Hindlimb muscle (tissue), 1 donor: Measurements from ENCODE around the gene SMDT1. TPM values are rescaled to one million over a fixed set of nuclear protein-coding genes. Genes with fewer than 3 reads are reported as not detected.
A peak's percentile ranks its signal among the peaks of the same experiment; 100 is the strongest.
"Not testable (repeated sequence)": the region's sequence is repeated elsewhere in the genome, so short reads cannot be mapped to it uniquely, and the experiment has no call there.

Source experiments
- DNase-seq: peaks from one replicate; pipeline ENCODE4 v3.0.0-alpha.2; 2013
- polyA plus RNA-seq: library from polyadenylated mRNA; unstranded; fragments of 120-200 nt; gene quantifications from one replicate; pipeline ENCODE4 v1.2.1, GENCODE V29; 2013; ENCODE audit not compliant: insufficient read length

The SMDT1 gene
- polyA plus RNA-seq, 1 donor: 75.1 TPM

GRCh38 chr22:42070517-42071422 is 8.7 kb upstream of the SMDT1 start, which contains the start of gene NAGA:
Gene NAGA (minus strand): TSS chr22:42070812. CDS start chr22:42070297, 515 bp downstream.
- peak; percentile 97 for DNase-seq

- not testable (repeated sequence) for DNase-seq
Observed at GRCh38 chr22:42071508-42071907, 8.0 kb upstream of the SMDT1 start.

GRCh38 chr22:42072606-42073330 is 6.7 kb upstream of the SMDT1 start:
- DNase-seq: no peak

- no peak for DNase-seq
Observed at GRCh38 chr22:42073621-42074041, 5.9 kb upstream of the SMDT1 start.

- peak; percentile 80 for DNase-seq
Observed at GRCh38 chr22:42074132-42074811, 5.2 kb upstream of the SMDT1 start, which contains the start of gene PHETA2. Gene PHETA2 (plus strand): TSS chr22:42074248. CDS start chr22:42077294, 3,046 bp downstream.

GRCh38 chr22:42074846-42075676 is 4.4 kb upstream of the SMDT1 start:
- no peak for DNase-seq

- DNase-seq: no peak
Observed at GRCh38 chr22:42076764-42077485, 2.6 kb upstream of the SMDT1 start.

- no peak for DNase-seq
Observed at GRCh38 chr22:42077486-42078125, 1.9 kb upstream of the SMDT1 start.

GRCh38 chr22:42078469-42079318 is 806 bp upstream of the SMDT1 start:
- DNase-seq: no peak

GRCh38 chr22:42080287-42080686 is 787 bp downstream of the SMDT1 start:
- DNase-seq: no peak

GRCh38 chr22:42083119-42083518 is 3.6 kb downstream of the SMDT1 start:
- DNase-seq: no peak

- no peak for DNase-seq
Observed at GRCh38 chr22:42084874-42085273, 5.4 kb downstream of the SMDT1 start.

GRCh38 chr22:42086051-42086450 is 6.6 kb downstream of the SMDT1 start:
- no peak for DNase-seq

- peak; percentile 97 for DNase-seq
Observed at GRCh38 chr22:42090596-42091454, 11.3 kb downstream of the SMDT1 start, which contains the start of gene NDUFA6. Gene NDUFA6 (minus strand): TSS chr22:42090772. CDS start chr22:42090744, 28 bp downstream.

GRCh38 chr22:42091455-42091782 is 11.9 kb downstream of the SMDT1 start:
- no peak for DNase-seq

GRCh38 chr22:42101199-42101598 is 21.7 kb downstream of the SMDT1 start:
- no peak for DNase-seq

- DNase-seq: not testable (repeated sequence)
Observed at GRCh38 chr22:42104332-42104860, 24.9 kb downstream of the SMDT1 start.

GRCh38 chr22:42108848-42109247 is 29.3 kb downstream of the SMDT1 start:
- no peak for DNase-seq
